GM12873 (cell line): ENCODE data around the gene LILRA2.
"Not testable (repeated sequence)": the region's sequence is repeated elsewhere in the genome, so short reads cannot be mapped to it uniquely, and the experiment has no call there.

ENCODE experiments used
- TF ChIP-seq, protein P1 (sequence below): IDR thresholded peaks from 2 replicates; pipeline ENCODE4 v1.5.1; 2012; ENCODE audit warnings: low read depth, mild to moderate bottlenecking, moderate library complexity, low read length, control low read depth; ENCODE audit not compliant: insufficient read depth; ENCODE audit errors: missing control alignments

LILRA2 gene

DNA sequence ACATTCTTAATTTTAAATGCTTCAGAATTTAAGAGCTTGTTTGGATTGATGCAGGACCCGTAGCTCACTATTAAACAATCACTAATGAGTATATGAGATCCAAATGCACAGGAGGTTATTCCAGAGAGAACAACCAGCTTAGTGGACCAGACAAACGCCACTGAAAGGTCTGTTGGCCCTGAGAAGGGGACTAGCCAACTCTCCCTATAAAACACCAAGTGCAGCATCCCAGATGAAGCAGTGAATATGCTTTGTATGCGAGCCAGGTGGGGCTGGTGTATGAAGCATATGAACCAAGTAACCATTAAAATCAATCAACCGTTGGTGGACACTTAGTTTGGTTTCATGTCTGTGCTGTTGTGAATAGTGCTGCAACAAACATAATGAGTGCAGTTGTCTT is 46.9 kb downstream of the LILRA2 start:
- TF ChIP-seq, protein P1, sequence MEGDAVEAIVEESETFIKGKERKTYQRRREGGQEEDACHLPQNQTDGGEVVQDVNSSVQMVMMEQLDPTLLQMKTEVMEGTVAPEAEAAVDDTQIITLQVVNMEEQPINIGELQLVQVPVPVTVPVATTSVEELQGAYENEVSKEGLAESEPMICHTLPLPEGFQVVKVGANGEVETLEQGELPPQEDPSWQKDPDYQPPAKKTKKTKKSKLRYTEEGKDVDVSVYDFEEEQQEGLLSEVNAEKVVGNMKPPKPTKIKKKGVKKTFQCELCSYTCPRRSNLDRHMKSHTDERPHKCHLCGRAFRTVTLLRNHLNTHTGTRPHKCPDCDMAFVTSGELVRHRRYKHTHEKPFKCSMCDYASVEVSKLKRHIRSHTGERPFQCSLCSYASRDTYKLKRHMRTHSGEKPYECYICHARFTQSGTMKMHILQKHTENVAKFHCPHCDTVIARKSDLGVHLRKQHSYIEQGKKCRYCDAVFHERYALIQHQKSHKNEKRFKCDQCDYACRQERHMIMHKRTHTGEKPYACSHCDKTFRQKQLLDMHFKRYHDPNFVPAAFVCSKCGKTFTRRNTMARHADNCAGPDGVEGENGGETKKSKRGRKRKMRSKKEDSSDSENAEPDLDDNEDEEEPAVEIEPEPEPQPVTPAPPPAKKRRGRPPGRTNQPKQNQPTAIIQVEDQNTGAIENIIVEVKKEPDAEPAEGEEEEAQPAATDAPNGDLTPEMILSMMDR = no peak

DNA sequence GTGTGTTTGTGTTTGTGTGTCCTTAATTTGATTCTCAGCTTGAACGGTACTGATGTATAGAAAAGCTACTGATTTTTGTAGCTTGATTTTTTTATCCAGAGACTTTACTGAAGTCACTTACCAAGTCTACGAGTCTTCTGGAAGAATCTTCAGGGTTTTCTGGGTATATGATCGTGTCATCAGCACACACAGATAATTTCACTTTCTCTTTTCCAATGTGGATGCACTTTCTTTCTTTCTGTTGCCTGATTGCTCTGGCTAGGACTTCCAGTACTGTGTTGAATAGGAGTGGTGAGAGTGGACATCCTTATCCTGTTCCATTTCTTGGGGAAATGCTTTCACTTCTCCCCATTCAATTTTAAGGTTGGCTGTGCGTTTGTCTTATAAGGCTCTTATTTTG is 48.8 kb downstream of the LILRA2 start:
- TF ChIP-seq, protein P1 = no peak

DNA sequence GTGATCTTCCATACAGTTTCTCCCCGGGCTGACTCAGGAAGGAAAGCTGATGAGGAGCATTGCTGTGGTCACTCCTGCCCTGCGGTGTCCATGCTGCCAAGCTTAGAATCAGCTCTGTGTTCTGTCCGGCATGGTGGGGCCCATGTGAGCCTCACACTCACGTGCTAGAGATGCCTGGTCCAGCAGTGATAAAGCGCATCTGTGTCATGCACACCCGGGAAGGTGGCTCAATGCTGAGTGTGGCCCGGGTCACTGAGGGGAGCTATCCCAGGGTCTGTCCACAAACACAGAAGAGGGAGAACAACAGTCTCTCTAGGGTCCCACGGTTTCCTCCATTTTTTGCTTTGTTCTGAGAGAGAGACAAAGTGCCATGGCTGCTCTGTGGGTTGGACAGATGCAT is 53.2 kb downstream of the LILRA2 start:
- TF ChIP-seq, protein P1 = no peak

DNA sequence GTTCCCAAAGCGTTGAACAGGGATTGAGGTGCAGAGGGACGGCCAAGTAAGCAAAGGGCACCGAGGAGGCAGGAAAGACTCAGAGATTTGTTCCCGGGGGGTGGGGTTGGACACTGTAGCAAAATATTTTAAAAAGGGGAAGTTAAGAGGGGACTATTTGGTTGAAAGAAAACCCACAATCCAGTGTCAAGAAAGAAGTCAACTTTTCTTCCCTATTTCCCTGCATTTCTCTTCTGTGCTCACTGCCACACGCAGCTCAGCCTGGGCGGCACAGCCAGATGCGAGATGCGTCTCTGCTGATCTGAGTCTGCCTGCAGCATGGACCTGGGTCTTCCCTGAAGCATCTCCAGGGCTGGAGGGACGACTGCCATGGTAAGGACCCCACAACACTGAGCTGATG is 56.7 kb downstream of the LILRA2 start, which contains the start of gene LILRB1:
Gene LILRB1 (plus strand): TSS at position 223 of the 400 bp plus-strand sequence. CDS start 590 bp downstream, outside the sequence.
- TF ChIP-seq, protein P1 = not testable (repeated sequence)

DNA sequence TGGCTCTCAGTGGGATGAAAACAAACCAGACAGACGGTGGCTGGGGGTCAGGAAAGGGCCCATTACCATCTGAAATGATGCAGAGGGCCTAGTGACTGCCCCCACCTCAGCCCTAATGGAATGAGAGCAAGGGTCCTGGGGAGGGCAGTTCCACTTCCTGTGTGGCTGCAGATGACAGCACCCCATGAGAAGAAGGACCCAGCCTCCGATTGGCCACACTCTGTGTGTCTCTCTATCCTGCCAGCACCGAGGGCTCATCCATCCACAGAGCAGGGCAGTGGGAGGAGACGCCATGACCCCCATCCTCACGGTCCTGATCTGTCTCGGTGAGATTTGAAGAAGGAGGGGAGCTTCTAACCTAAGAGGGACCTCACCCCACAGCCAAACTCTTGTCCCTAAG is 57.2 kb downstream of the LILRA2 start:
- TF ChIP-seq, protein P1 = no peak

DNA sequence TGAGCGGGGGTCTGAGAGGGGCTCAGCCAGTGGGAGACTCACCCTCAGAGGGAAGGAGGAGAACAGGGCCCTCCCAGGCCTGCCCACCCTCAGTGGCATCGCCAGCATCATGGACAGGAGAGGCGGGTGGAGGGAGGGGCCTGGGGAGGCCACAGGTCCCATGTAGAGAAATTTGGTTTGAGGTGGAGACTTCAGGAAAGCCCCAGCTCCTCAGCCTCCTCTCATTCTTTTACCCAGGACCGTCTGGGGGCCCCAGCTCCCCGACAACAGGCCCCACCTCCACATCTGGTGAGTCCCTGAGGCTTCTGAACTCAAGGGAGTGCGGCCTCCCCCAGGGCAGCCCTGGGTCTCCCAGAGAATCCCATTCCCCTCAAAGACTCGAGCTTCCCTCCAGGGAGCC is 59.8 kb downstream of the LILRA2 start:
- TF ChIP-seq, protein P1 = no peak

DNA sequence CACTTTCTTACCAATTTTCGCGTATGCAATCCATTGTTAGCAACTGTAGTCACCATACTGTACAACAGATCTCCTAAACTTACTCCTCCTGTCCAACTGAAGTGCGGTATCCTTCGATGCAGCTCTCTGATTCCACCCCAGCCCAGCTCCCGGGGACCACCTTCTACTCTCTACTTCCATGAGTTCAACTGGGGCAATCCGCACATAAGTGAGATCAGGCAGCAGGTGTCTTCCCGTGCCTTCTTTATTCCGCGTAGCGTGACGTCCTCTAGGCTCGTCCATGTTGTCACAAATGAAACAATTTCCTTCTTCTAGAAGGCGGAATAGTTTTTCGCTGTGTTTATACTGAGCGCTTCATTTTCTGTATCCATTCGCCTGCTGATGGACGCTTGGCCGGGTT is 65.1 kb downstream of the LILRA2 start:
- TF ChIP-seq, protein P1 = no peak
